Panc1 (cell line): ENCODE measurements around the gene CPS1. TPM values are rescaled to one million over a fixed set of nuclear protein-coding genes. Genes with fewer than 3 reads are reported as not detected.

Experiments used
- ATAC-seq: fragments of 200-7000 bp; cut with Tn5 transposase; 2 replicates; pipeline ENCODE4 v1.9.1; 2020; ENCODE audit warnings: mild to moderate bottlenecking, moderate library complexity
- BruUV-seq: library from RNA; stranded (reverse); fragments of 400-500 nt; replicated peaks from 2 replicates; lab custom pipeline; 2021; lab: Mats Ljungman, UMichigan
- CTCF ChIA-PET: fragments of 300-600 bp; sonication (Branson Sonifier 250); formaldehyde crosslinking; loops from one replicate; lab custom pipeline; 2022; ENCODE audit warnings: antibody characterized with exemption; lab: Charles Lee
- POLR2A ChIA-PET: fragments of 300-600 bp; sonication (Branson Sonifier 250); formaldehyde crosslinking; loops from one replicate; lab custom pipeline; 2022; ENCODE audit warnings: antibody characterized with exemption; lab: Charles Lee
- DNase-seq: peaks from one replicate; pipeline ENCODE4 v3.0.0-alpha.2; 2010; ENCODE audit warnings: low read depth, low spot score
- H3K27ac ChIP-seq: 2 replicates; pipeline ENCODE4 v1.5.1; 2011; ENCODE audit warnings: mild to moderate bottlenecking, low read length, inconsistent platforms
- H3K27me3 ChIP-seq: fragments of 200-500 bp; sonication (Bioruptor generic); 2 replicates; pipeline ENCODE4 v1.6.0; 2014; ENCODE audit warnings: low read length, inconsistent platforms; ENCODE audit not compliant: control insufficient read depth, insufficient read depth
- H3K36me3 ChIP-seq: fragments of 200-500 bp; sonication (Bioruptor generic); 2 replicates; pipeline ENCODE4 v1.5.1; 2014; ENCODE audit warnings: inconsistent platforms, mild to moderate bottlenecking, low read length, moderate library complexity; ENCODE audit not compliant: control insufficient read depth, insufficient read depth
- H3K4me1 ChIP-seq: 2 replicates; pipeline ENCODE4 v1.5.1; 2011; ENCODE audit warnings: inconsistent platforms, mild to moderate bottlenecking, low read length, moderate library complexity; ENCODE audit not compliant: control insufficient read depth, insufficient read depth
- H3K4me3 ChIP-seq, 2 experiments: 2 replicates each; pipeline ENCODE4 v1.5.1; 2011 to 2012; ENCODE audit warnings: low read depth in 2 of 2, low read length in 2 of 2, mild to moderate bottlenecking in 2 of 2, inconsistent platforms in 1 of 2, moderate library complexity in 1 of 2
- H3K9me3 ChIP-seq: fragments of 200-500 bp; sonication (Bioruptor generic); 2 replicates; pipeline ENCODE4 v1.5.1; 2014; ENCODE audit warnings: low read depth, mild to moderate bottlenecking, inconsistent platforms, low read length, moderate library complexity; ENCODE audit not compliant: control insufficient read depth, insufficient read depth
- POLR2AphosphoS5 ChIP-seq: IDR thresholded peaks from 2 replicates; pipeline ENCODE4 v1.6.1; 2012; ENCODE audit warnings: mild to moderate bottlenecking, low read depth, low read length, moderate library complexity
- SIN3A ChIP-seq: IDR thresholded peaks from 2 replicates; pipeline ENCODE4 v1.6.1; 2012; ENCODE audit warnings: low read depth, mild to moderate bottlenecking, low read length, moderate library complexity, borderline replicate concordance; ENCODE audit not compliant: insufficient read depth
- TCF7L2 ChIP-seq: IDR thresholded peaks from 2 replicates; pipeline ENCODE4 v1.6.1; 2011; ENCODE audit warnings: mild to moderate bottlenecking, low read depth, low read length, inconsistent platforms
- in situ Hi-C: cut with HindIII; loops from 2 replicates; pipeline ENCODE4 v1.10.0; 2016; ENCODE audit warnings: low sequenced_read_pairs, low pct_unique_long_range_greater_than_20kb
- intact Hi-C: fragments of 100-400 bp; cut with micrococcal nuclease; formaldehyde crosslinking; loops from one replicate; pipeline ENCODE4 v1.10.0; 2022; ENCODE audit not compliant: unreplicated experiment
- total RNA-seq: library from RNA; stranded (reverse); gene quantifications from one replicate; pipeline ENCODE4 v1.2.1, GENCODE V29; 2021; ENCODE audit not compliant: unreplicated experiment
- TF ChIP-seq, protein P1 (sequence below): fragments of 450-650 bp; IDR thresholded peaks from 2 replicates; pipeline ENCODE4 v1.5.1; 2017; ENCODE audit warnings: mild to moderate bottlenecking
- TF ChIP-seq, protein P2 (sequence below), 2 experiments: IDR thresholded peaks; 2 replicates each; pipeline ENCODE4 v1.6.1; 2011 to 2012; ENCODE audit warnings: low read depth in 2 of 2, control low read depth in 1 of 2, low read length in 1 of 2, mild to moderate bottlenecking in 1 of 2, moderate library complexity in 1 of 2; ENCODE audit not compliant: insufficient read depth in 1 of 2

CPS1 gene
- total RNA-seq, 1 experiment from 2014 or later = 5.1 TPM

DNA sequence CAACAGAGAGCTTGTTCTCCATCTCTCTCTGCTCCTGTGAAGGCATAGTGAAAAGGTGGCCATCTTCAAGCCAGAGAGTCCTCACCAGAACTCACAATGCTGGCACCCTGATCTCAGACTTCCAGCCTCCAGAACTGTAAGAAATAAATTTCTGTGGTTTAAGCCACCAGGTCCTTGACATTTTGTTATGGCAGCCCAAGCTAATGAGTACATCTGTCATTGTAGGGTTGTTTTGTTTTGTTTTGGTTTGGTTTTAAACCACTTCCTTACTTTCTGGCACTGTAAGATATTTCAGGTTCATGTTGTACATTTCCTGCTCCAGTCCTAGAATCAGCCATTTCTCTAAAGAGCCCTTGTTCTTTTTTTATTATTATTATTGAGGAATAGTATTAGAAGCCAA is 171.2 kb downstream of the CPS1 start:
- BruUV-seq = no TSS peak
- DNase-seq = no peak
- intact Hi-C loops = no loop called here
- no peak for ATAC-seq
- Histone ChIP-seq H3K4me1 (no peaks in the 10 kb centered on the region), H3K27ac (no peak overlapping the region), H3K27me3 (no peaks in the 10 kb centered on the region), H3K36me3 (no peaks in the 10 kb centered on the region), H3K4me3 (no peak overlapping the region), H3K9me3 (no peaks in the 10 kb centered on the region)
- no peak for TF ChIP-seq SIN3A
- TF ChIP-seq, protein P1, sequence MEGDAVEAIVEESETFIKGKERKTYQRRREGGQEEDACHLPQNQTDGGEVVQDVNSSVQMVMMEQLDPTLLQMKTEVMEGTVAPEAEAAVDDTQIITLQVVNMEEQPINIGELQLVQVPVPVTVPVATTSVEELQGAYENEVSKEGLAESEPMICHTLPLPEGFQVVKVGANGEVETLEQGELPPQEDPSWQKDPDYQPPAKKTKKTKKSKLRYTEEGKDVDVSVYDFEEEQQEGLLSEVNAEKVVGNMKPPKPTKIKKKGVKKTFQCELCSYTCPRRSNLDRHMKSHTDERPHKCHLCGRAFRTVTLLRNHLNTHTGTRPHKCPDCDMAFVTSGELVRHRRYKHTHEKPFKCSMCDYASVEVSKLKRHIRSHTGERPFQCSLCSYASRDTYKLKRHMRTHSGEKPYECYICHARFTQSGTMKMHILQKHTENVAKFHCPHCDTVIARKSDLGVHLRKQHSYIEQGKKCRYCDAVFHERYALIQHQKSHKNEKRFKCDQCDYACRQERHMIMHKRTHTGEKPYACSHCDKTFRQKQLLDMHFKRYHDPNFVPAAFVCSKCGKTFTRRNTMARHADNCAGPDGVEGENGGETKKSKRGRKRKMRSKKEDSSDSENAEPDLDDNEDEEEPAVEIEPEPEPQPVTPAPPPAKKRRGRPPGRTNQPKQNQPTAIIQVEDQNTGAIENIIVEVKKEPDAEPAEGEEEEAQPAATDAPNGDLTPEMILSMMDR = no peak
- TF ChIP-seq POLR2AphosphoS5 = no peak
- TF ChIP-seq, protein P2, sequence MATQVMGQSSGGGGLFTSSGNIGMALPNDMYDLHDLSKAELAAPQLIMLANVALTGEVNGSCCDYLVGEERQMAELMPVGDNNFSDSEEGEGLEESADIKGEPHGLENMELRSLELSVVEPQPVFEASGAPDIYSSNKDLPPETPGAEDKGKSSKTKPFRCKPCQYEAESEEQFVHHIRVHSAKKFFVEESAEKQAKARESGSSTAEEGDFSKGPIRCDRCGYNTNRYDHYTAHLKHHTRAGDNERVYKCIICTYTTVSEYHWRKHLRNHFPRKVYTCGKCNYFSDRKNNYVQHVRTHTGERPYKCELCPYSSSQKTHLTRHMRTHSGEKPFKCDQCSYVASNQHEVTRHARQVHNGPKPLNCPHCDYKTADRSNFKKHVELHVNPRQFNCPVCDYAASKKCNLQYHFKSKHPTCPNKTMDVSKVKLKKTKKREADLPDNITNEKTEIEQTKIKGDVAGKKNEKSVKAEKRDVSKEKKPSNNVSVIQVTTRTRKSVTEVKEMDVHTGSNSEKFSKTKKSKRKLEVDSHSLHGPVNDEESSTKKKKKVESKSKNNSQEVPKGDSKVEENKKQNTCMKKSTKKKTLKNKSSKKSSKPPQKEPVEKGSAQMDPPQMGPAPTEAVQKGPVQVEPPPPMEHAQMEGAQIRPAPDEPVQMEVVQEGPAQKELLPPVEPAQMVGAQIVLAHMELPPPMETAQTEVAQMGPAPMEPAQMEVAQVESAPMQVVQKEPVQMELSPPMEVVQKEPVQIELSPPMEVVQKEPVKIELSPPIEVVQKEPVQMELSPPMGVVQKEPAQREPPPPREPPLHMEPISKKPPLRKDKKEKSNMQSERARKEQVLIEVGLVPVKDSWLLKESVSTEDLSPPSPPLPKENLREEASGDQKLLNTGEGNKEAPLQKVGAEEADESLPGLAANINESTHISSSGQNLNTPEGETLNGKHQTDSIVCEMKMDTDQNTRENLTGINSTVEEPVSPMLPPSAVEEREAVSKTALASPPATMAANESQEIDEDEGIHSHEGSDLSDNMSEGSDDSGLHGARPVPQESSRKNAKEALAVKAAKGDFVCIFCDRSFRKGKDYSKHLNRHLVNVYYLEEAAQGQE (IDR thresholded peaks at IDR 0.05; ENCODE audit: insufficient read depth in 1 of 2, low read depth in 2 of 2, low read length in 1 of 2) = no peak
- no peak for TF ChIP-seq TCF7L2
- in situ Hi-C loops = no loop called here
- ChIA-PET POLR2A (no interaction called here), CTCF (no interaction called here)

Other genes with a start within 250 kb of the CPS1 start
- gene MYL1, start 241.4 kb upstream of the CPS1 start, total RNA-seq = not detected
- 42.8 TPM for gene LANCL1, start 79.8 kb upstream of the CPS1 start, total RNA-seq